Gastrocnemius medialis (tissue), 4 donors: ENCODE data around the gene BCAR1.

Source experiments
- POLR2A ChIP-seq, 2 donors: fragments of 450-650 bp; IDR thresholded peaks; one replicate each; pipeline ENCODE4 v1.6.1; 2017; ENCODE audit warnings: antibody characterized with exemption in 2 of 2, mild to moderate bottlenecking in 2 of 2, moderate library complexity in 2 of 2
- TF ChIP-seq, protein P1 (sequence below), 5 experiments: fragments of 450-650 bp in 3 of 5; fragments of 200-600 bp in 2 of 5; sonication (generic) in 2 of 5; IDR thresholded peaks in 4 of 5; conservative IDR thresholded peaks in 1 of 5; 1 replicate in 4 of 5; 2 replicates in 1 of 5; pipeline ENCODE4 v1.5.1; 2016 to 2019; ENCODE audit warnings: antibody characterized with exemption in 5 of 5, mild to moderate bottlenecking in 3 of 5, moderate library complexity in 3 of 5

DNA sequence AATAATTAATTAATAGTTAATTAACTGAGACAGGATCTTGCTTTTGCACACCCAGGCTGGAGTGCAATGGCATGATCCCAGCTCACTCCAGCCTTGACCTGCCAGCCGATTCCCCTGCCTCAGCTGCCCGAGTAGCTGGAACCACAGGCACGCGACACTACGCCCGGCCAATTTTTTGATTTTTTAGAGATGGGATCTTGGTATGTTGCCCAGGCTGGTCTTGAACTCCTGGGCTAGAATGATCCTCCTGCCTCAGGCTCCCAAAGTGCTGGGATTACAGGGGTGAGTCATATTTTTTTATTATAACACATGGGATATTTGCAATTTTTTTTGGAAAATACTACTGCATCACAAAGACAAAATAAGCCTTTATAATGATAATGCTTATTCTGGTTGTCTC, 30.4 kb upstream of the BCAR1 start:
- TF ChIP-seq, protein P1, sequence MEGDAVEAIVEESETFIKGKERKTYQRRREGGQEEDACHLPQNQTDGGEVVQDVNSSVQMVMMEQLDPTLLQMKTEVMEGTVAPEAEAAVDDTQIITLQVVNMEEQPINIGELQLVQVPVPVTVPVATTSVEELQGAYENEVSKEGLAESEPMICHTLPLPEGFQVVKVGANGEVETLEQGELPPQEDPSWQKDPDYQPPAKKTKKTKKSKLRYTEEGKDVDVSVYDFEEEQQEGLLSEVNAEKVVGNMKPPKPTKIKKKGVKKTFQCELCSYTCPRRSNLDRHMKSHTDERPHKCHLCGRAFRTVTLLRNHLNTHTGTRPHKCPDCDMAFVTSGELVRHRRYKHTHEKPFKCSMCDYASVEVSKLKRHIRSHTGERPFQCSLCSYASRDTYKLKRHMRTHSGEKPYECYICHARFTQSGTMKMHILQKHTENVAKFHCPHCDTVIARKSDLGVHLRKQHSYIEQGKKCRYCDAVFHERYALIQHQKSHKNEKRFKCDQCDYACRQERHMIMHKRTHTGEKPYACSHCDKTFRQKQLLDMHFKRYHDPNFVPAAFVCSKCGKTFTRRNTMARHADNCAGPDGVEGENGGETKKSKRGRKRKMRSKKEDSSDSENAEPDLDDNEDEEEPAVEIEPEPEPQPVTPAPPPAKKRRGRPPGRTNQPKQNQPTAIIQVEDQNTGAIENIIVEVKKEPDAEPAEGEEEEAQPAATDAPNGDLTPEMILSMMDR (IDR thresholded peaks at IDR 0.05 in 4 of 5, conservative IDR thresholded peaks at IDR 0.05 in 1 of 5), result no peak
- TF ChIP-seq POLR2A (IDR thresholded peaks at IDR 0.05), result no peak
